Activated T-cell treated with anti-CD3 and anti-CD28 coated beads, Interleukin-2, amount 50 U/mL, for 1 hour (primary cell): ENCODE measurements around the gene FARP1.

Experiments
- DNase-seq: peaks from one replicate; pipeline ENCODE4 v3.0.0-alpha.2; 2020

FARP1 gene

GRCh38 chr13:98474292-98474691, 331.4 kb downstream of the FARP1 start:
- DNase-seq: peak; percentile 11

GRCh38 chr13:98474761-98475160, 331.9 kb downstream of the FARP1 start:
- DNase-seq: no peak

- no peak for DNase-seq
Observed at GRCh38 chr13:98475522-98475921, 332.6 kb downstream of the FARP1 start.

GRCh38 chr13:98476106-98476505, 333.2 kb downstream of the FARP1 start:
- peak; percentile 70 for DNase-seq

- DNase-seq: peak; percentile 80
Observed at GRCh38 chr13:98476538-98476966, 333.7 kb downstream of the FARP1 start.

GRCh38 chr13:98478189-98479129, 335.6 kb downstream of the FARP1 start:
- DNase-seq: peak; percentile 17

GRCh38 chr13:98479496-98480003, 336.7 kb downstream of the FARP1 start:
- DNase-seq: peak; percentile 9

GRCh38 chr13:98480915-98481877, 338.3 kb downstream of the FARP1 start:
- no peak for DNase-seq

- DNase-seq: no peak
Observed at GRCh38 chr13:98482476-98483444, 339.9 kb downstream of the FARP1 start.

- no peak for DNase-seq
Observed at GRCh38 chr13:98483601-98484288, 340.9 kb downstream of the FARP1 start.

- DNase-seq: peak; percentile 68
Observed at GRCh38 chr13:98484289-98485219, 341.7 kb downstream of the FARP1 start.

- no peak for DNase-seq
Observed at GRCh38 chr13:98485561-98485960, 342.7 kb downstream of the FARP1 start.

GRCh38 chr13:98486412-98486811, 343.5 kb downstream of the FARP1 start:
- DNase-seq: no peak

GRCh38 chr13:98487016-98487415, 344.1 kb downstream of the FARP1 start:
- DNase-seq: no peak

- DNase-seq: no peak
Observed at GRCh38 chr13:98487522-98487921, 344.6 kb downstream of the FARP1 start.

- DNase-seq: no peak
Observed at GRCh38 chr13:98488736-98489135, 345.8 kb downstream of the FARP1 start.

- DNase-seq: no peak
Observed at GRCh38 chr13:98489446-98490194, 346.7 kb downstream of the FARP1 start.

- DNase-seq: no peak
Observed at GRCh38 chr13:98490195-98490836, 347.4 kb downstream of the FARP1 start.

- no peak for DNase-seq
Observed at GRCh38 chr13:98490866-98491265, 348.0 kb downstream of the FARP1 start.
